ENCODE results near the gene PCDH8.

DNA sequence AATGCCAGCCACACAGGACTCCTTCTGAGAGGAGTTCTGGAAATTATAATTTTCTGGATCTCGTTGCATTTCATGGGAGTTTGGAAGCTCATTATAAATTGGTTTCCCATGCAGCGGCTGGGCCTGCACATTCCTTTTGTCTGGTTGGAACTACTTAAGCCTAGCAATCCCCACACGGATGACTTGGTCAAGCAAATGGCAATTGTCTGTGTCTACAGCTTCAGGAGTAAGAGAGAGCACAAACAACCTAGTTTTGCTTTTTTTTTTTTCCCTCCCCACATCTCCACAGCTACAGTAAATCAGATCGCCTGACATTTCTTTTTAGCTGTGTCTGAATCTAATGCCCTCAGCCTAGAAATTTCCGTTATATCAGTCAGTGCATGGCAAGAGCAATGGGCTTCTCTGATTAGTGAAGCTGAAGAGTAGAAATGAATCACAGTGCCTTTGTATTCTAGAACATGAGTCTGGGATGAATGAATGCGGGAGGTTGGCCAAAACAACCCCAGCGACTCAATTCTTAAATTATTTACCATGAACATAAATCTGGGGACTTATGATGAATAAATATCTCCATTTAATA is 15.1 kb downstream of the PCDH8 start:
- TF ChIP-seq POLR2AphosphoS5 (IDR thresholded peaks at IDR 0.05) (no peak), POLR2A (IDR thresholded peaks at IDR 0.05) (no peak)
- TF ChIP-seq, protein P1, sequence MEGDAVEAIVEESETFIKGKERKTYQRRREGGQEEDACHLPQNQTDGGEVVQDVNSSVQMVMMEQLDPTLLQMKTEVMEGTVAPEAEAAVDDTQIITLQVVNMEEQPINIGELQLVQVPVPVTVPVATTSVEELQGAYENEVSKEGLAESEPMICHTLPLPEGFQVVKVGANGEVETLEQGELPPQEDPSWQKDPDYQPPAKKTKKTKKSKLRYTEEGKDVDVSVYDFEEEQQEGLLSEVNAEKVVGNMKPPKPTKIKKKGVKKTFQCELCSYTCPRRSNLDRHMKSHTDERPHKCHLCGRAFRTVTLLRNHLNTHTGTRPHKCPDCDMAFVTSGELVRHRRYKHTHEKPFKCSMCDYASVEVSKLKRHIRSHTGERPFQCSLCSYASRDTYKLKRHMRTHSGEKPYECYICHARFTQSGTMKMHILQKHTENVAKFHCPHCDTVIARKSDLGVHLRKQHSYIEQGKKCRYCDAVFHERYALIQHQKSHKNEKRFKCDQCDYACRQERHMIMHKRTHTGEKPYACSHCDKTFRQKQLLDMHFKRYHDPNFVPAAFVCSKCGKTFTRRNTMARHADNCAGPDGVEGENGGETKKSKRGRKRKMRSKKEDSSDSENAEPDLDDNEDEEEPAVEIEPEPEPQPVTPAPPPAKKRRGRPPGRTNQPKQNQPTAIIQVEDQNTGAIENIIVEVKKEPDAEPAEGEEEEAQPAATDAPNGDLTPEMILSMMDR (IDR thresholded peaks at IDR 0.05) = no peak

Data from gastroesophageal sphincter (tissue), 3 donors.